Measurements from ENCODE around the gene RAPGEF1. TPM values are rescaled to one million over a fixed set of nuclear protein-coding genes. Genes with fewer than 3 reads are reported as not detected.

The RAPGEF1 gene
- total RNA-seq, 1 experiment from 2014 or later: 25.2 TPM

- BruUV-seq (replicated peaks): no TSS peak
- H3K27ac ChIP-seq (ENCODE audit: low read length): no peak overlapping the region
- ChIA-PET POLR2A (ENCODE audit: unreplicated experiment) (no interaction called here), CTCF (no interaction called here)
- H4K20me1 ChIP-seq (ENCODE audit: low read length): no peaks in the 10 kb centered on the region
- H3K9ac ChIP-seq (ENCODE audit: low read length): no peak overlapping the region
- H3K27me3 ChIP-seq (ENCODE audit: low read length): no peaks in the 10 kb centered on the region
- no peaks in the 10 kb centered on the region for H3K4me1 ChIP-seq (ENCODE audit: insufficient read depth, low read length)
- no peak overlapping the region for H3K4me2 ChIP-seq (ENCODE audit: low read length)
- H3K9me3 ChIP-seq (ENCODE audit: low read length): no peaks in the 10 kb centered on the region
- H3K4me3 ChIP-seq (ENCODE audit: low read length): no peak overlapping the region
- no peak for ATAC-seq
- intact Hi-C loops (cut with micrococcal nuclease): no loop called here
- no peaks in the 10 kb centered on the region for H3F3A ChIP-seq (ENCODE audit: low read length, unreplicated experiment)
- no peaks in the 10 kb centered on the region for H3K9me2 ChIP-seq (replicated peaks; ENCODE audit: low read length)
- H3K36me3 ChIP-seq (ENCODE audit: low read depth, low read length): no peaks in the 10 kb centered on the region
- TF ChIP-seq CTCF (conservative IDR thresholded peaks at IDR 0.05; ENCODE audit: low read depth, low read length) (no peak), EZH2phosphoT487 (IDR thresholded peaks at IDR 0.05; ENCODE audit: borderline replicate concordance, low read length) (no peak), EZH2 (IDR thresholded peaks at IDR 0.05; ENCODE audit: low read length, unreplicated experiment) (no peak)
- H2AFZ ChIP-seq (ENCODE audit: low read length): no peak overlapping the region
- no peaks in the 10 kb centered on the region for H3K79me2 ChIP-seq (ENCODE audit: low read length)
- DNase-seq: no peak
These were observed 115.0 kb downstream of the RAPGEF1 start for GRCh38 chr9:131624636-131625507.

DNA sequence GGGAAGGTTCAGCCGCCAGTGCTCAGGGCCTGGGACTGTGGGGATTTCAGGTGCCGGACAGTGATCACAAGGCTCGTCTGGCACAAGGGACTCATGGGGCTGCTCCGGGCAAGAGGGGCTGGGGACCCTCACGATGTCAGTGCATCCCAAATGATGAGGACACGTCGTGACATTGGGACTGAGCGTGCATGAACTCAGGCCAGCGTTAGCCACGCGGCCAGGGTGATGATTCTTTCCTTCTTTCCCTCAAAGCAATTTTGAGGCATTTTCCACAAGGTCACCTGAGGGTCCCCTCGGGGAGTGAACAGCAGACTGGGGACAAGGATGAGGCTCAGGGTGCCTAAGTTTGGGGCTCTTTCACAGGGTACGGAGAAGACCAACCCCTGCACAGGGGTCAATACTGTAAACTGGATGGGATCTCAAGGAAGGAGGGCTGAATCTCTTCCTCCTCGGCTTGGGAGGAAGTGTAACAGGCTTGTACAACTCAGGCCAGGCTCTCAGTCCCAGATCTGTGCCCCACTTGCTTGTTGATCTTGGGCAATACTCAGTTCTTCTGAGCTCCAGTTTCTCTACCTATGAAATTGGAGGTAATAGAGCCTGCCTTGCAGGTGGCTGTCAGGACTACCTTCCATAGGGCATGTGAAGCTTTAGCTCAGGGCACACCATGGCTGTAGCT is 116.1 kb downstream of the RAPGEF1 start:
- H3K36me3 ChIP-seq (ENCODE audit: low read depth, low read length): no peaks in the 10 kb centered on the region
- no peaks in the 10 kb centered on the region for H3K9me2 ChIP-seq (replicated peaks; ENCODE audit: low read length)
- POLR2A ChIA-PET (ENCODE audit: unreplicated experiment): interaction anchor here (0.7 kb wide), 1 partner anchor 11 kb away, joined by 5 read pairs; no protein-coding TSS in a partner anchor
- BruUV-seq (replicated peaks): no TSS peak
- no peak overlapping the region for H2AFZ ChIP-seq (ENCODE audit: low read length)
- no peak overlapping the region for H3K27ac ChIP-seq (ENCODE audit: low read length)
- no peaks in the 10 kb centered on the region for H3K9me3 ChIP-seq (ENCODE audit: low read length)
- DNase-seq (no peak), ATAC-seq (no peak)
- H4K20me1 ChIP-seq (ENCODE audit: low read length): no peaks in the 10 kb centered on the region
- intact Hi-C loops (cut with micrococcal nuclease): no loop called here
- no peak overlapping the region for H3K4me2 ChIP-seq (ENCODE audit: low read length)
- no peak overlapping the region for H3K9ac ChIP-seq (ENCODE audit: low read length)
- no peaks in the 10 kb centered on the region for H3K27me3 ChIP-seq (ENCODE audit: low read length)
- CTCF ChIA-PET: no interaction called here
- no peaks in the 10 kb centered on the region for H3K4me1 ChIP-seq (ENCODE audit: insufficient read depth, low read length)
- TF ChIP-seq CTCF (conservative IDR thresholded peaks at IDR 0.05; ENCODE audit: low read depth, low read length): no peak
- no peak for TF ChIP-seq EZH2 (IDR thresholded peaks at IDR 0.05; ENCODE audit: low read length, unreplicated experiment)
- no peak for TF ChIP-seq EZH2phosphoT487 (IDR thresholded peaks at IDR 0.05; ENCODE audit: borderline replicate concordance, low read length)
- no peaks in the 10 kb centered on the region for H3F3A ChIP-seq (ENCODE audit: low read length, unreplicated experiment)
- no peak overlapping the region for H3K4me3 ChIP-seq (ENCODE audit: low read length)
- no peaks in the 10 kb centered on the region for H3K79me2 ChIP-seq (ENCODE audit: low read length)

DNA sequence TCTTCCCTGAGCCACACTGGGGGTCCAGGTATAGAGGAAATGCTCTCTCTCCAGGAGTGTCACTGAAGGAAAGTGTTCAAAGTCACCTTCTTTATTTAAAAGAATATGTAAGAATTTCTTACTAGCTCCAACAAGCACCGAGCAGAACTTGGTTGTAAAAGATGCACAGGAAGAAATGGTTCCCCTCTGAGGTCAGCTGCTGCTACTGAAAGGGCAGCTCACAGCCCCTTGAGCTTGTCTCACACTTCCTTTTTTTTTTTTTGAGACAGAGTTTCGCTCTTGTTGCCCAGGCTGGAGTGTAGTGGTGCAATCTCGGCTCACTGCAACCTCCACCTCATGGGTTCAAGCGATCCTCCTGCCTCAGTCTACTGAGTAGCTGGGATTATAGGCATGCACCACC is 117.4 kb downstream of the RAPGEF1 start:
- ChIA-PET POLR2A (ENCODE audit: unreplicated experiment) (no interaction called here), CTCF (no interaction called here)
- H3K4me2 ChIP-seq (ENCODE audit: low read length): no peak overlapping the region
- H3K9ac ChIP-seq (ENCODE audit: low read length): no peak overlapping the region
- no TSS peak for BruUV-seq (replicated peaks)
- DNase-seq: no peak
- no peaks in the 10 kb centered on the region for H3F3A ChIP-seq (ENCODE audit: low read length, unreplicated experiment)
- ATAC-seq: no peak
- intact Hi-C loops (cut with micrococcal nuclease): no loop called here
- no peaks in the 10 kb centered on the region for H3K27me3 ChIP-seq (ENCODE audit: low read length)
- TF ChIP-seq EZH2phosphoT487 (IDR thresholded peaks at IDR 0.05; ENCODE audit: borderline replicate concordance, low read length) (no peak), CTCF (conservative IDR thresholded peaks at IDR 0.05; ENCODE audit: low read depth, low read length) (no peak), EZH2 (IDR thresholded peaks at IDR 0.05; ENCODE audit: low read length, unreplicated experiment) (no peak)
- H3K9me3 ChIP-seq (ENCODE audit: low read length): no peaks in the 10 kb centered on the region
- no peaks in the 10 kb centered on the region for H3K9me2 ChIP-seq (replicated peaks; ENCODE audit: low read length)
- no peaks in the 10 kb centered on the region for H3K79me2 ChIP-seq (ENCODE audit: low read length)
- H4K20me1 ChIP-seq (ENCODE audit: low read length): no peaks in the 10 kb centered on the region
- H3K4me3 ChIP-seq (ENCODE audit: low read length): no peak overlapping the region
- no peak overlapping the region for H2AFZ ChIP-seq (ENCODE audit: low read length)
- no peaks in the 10 kb centered on the region for H3K36me3 ChIP-seq (ENCODE audit: low read depth, low read length)
- H3K4me1 ChIP-seq (ENCODE audit: insufficient read depth, low read length): no peaks in the 10 kb centered on the region
- no peak overlapping the region for H3K27ac ChIP-seq (ENCODE audit: low read length)

Measured in PC-3 (cell line).